Transverse colon (tissue), 4 donors: Measurements from ENCODE around the gene ROR1.

Experiments
- EP300 ChIP-seq: sonication (generic); formaldehyde crosslinking; IDR thresholded peaks from one replicate; pipeline ENCODE4 v1.6.1; 2017; ENCODE audit warnings: antibody characterized with exemption, low read depth
- POLR2A ChIP-seq: fragments of 450-650 bp; IDR thresholded peaks from one replicate; pipeline ENCODE4 v1.6.1; 2016; ENCODE audit warnings: antibody characterized with exemption, mild to moderate bottlenecking, moderate library complexity
- POLR2AphosphoS5 ChIP-seq, 3 donors: sonication (generic); formaldehyde crosslinking; IDR thresholded peaks; one replicate each; pipeline ENCODE4 v1.6.1; 2016; ENCODE audit warnings: antibody characterized with exemption in 3 of 3
- TF ChIP-seq, protein P1 (sequence below), 5 experiments: fragments of 200-600 bp in 3 of 5; fragments of 450-650 bp in 2 of 5; sonication (generic) in 3 of 5; IDR thresholded peaks; 1 replicate in 2 of 5; 2 replicates in 3 of 5; pipeline ENCODE4 v1.5.1; 2016 to 2017; ENCODE audit warnings: antibody characterized with exemption in 5 of 5, inconsistent platforms in 3 of 5, mild to moderate bottlenecking in 2 of 5, moderate library complexity in 1 of 5

DNA sequence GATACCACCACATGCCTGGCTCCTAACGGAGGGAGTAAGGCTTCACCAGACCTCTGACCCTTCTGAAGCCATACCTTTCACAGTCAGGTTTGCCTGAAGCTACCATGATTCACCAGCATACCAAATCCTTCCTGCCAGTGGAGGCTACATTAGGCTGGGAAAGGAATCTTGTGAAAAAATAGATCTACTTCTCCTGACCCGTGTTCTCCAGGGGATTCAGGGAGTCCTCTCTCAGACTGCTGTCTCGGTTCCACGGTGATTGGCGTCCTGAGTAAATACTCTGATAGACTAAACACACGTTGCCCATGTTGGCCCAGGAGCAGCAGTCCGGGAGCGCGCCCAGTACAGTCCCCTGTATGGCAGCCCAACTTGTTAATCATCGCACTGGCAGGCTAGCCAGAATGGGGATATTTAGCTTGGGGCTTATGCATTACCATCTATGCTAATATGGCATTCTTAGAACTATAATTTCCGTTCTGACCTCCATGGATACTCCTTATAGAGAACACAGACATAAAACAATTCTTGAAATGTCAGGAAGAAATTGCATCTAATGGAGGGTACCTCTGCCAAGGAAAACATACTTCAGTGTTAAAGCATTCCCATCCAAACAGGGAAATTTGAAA lies 173.2 kb downstream of the ROR1 start:
- TF ChIP-seq, protein P1, sequence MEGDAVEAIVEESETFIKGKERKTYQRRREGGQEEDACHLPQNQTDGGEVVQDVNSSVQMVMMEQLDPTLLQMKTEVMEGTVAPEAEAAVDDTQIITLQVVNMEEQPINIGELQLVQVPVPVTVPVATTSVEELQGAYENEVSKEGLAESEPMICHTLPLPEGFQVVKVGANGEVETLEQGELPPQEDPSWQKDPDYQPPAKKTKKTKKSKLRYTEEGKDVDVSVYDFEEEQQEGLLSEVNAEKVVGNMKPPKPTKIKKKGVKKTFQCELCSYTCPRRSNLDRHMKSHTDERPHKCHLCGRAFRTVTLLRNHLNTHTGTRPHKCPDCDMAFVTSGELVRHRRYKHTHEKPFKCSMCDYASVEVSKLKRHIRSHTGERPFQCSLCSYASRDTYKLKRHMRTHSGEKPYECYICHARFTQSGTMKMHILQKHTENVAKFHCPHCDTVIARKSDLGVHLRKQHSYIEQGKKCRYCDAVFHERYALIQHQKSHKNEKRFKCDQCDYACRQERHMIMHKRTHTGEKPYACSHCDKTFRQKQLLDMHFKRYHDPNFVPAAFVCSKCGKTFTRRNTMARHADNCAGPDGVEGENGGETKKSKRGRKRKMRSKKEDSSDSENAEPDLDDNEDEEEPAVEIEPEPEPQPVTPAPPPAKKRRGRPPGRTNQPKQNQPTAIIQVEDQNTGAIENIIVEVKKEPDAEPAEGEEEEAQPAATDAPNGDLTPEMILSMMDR (IDR thresholded peaks at IDR 0.05) = no peak
- no peak for TF ChIP-seq EP300
- TF ChIP-seq POLR2A = no peak
- TF ChIP-seq POLR2AphosphoS5 (IDR thresholded peaks at IDR 0.05) = no peak
